ENCODE results near the gene KCNK15.

DNA sequence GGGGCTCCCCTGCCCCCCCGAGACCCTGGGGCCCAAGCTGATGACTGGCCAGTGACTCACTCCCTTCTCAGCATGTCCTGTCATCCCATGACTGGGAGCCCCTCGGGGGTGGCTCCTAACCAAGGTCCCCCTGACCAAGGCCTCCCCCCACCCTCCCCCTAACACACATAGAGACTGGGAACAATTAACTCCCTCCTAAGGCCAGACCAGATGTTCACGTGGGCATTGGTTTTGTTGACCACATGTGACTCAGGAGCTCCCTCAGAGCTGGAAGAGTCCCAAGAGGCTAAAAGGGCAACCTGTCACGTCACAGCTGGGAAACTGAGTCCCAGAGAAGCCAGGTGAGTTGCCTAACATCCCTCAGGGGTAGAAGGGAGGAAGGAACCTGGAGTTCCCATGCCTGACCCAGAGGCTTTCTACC, 41.1 kb upstream of the KCNK15 start:
- TF ChIP-seq, protein P1, sequence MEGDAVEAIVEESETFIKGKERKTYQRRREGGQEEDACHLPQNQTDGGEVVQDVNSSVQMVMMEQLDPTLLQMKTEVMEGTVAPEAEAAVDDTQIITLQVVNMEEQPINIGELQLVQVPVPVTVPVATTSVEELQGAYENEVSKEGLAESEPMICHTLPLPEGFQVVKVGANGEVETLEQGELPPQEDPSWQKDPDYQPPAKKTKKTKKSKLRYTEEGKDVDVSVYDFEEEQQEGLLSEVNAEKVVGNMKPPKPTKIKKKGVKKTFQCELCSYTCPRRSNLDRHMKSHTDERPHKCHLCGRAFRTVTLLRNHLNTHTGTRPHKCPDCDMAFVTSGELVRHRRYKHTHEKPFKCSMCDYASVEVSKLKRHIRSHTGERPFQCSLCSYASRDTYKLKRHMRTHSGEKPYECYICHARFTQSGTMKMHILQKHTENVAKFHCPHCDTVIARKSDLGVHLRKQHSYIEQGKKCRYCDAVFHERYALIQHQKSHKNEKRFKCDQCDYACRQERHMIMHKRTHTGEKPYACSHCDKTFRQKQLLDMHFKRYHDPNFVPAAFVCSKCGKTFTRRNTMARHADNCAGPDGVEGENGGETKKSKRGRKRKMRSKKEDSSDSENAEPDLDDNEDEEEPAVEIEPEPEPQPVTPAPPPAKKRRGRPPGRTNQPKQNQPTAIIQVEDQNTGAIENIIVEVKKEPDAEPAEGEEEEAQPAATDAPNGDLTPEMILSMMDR (IDR thresholded peaks at IDR 0.05 in 8 of 11, conservative IDR thresholded peaks at IDR 0.05 in 3 of 11), result no peak
- no peak for TF ChIP-seq POLR2AphosphoS5 (IDR thresholded peaks at IDR 0.05)
